ENCODE measurements around the gene RARRES2. TPM values are rescaled to one million over a fixed set of nuclear protein-coding genes. Genes with fewer than 3 reads are reported as not detected.

Gene RARRES2
- total RNA-seq, 1 donor from 2014 or later = 24.9 TPM

DNA sequence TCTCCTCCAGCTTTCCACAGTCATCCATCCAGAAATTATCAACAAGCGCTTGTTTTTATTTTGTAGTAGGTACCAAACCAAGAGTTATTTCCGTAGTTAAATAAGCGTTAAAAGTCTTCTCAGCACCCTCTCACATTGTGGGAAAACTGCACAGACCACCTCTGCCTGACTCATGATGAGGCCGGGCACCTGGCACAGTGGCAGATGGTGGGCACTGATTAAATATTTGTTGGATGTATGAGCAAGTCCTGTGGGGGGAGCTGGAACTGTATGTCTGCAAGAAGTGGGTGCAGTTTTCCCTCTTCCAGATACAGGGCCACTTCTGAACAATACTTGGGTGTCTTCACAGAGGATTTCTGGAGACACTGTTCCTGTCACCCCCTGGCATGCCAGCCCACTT is 21.9 kb upstream of the RARRES2 start:
- no peak for TF ChIP-seq CTCF (IDR thresholded peaks at IDR 0.05; ENCODE audit: unreplicated experiment)
- H3K9me3 Mint-ChIP-seq = no peaks in the 10 kb centered on the region
- no peak overlapping the region for H3K27ac Mint-ChIP-seq
- no peaks in the 10 kb centered on the region for H3K27me3 Mint-ChIP-seq (ENCODE audit: low read depth)
- DNase-seq (ENCODE audit: low spot score in 2 of 2, unreplicated experiment in 2 of 2) = no peak
- H3K4me1 Mint-ChIP-seq = peaks cover 36% of the 10 kb centered on the region
- H3K4me3 Mint-ChIP-seq = no peak overlapping the region
- H3K36me3 Mint-ChIP-seq = no peaks in the 10 kb centered on the region

- TF ChIP-seq CTCF (IDR thresholded peaks at IDR 0.05; ENCODE audit: unreplicated experiment) = no peak
- peaks cover 29% of the 10 kb centered on the region for H3K4me1 Mint-ChIP-seq
- no peaks in the 10 kb centered on the region for H3K36me3 Mint-ChIP-seq
- H3K27me3 Mint-ChIP-seq (ENCODE audit: low read depth) = no peaks in the 10 kb centered on the region
- no peak for DNase-seq (ENCODE audit: low spot score in 2 of 2, unreplicated experiment in 2 of 2)
- no peak overlapping the region for H3K4me3 Mint-ChIP-seq
- no peaks in the 10 kb centered on the region for H3K9me3 Mint-ChIP-seq
- peak overlapping the region; percentile 52 for H3K27ac Mint-ChIP-seq
These were observed 20.6 kb upstream of the RARRES2 start for GRCh38 chr7:150361807-150362621.

DNA sequence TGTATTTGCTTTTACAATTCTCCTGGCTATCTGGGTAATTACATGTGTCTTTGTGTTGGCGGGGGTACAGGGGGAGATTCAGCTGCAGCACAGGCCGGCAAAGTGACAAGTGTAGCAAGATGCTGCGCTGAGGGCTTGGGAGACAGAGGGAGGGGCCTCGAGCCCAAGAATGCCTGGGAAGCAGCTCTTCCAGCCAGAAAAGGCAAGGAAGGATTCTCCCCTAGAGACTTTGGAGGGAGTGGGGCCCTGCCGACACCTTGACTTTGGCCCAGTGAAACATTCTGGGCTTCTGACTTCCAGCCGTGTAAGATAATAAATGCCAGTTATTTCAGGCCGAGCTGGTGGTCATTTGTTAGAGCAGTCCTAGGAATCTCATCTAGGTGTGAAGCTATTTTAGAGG is 20.0 kb upstream of the RARRES2 start:
- TF ChIP-seq CTCF (IDR thresholded peaks at IDR 0.05; ENCODE audit: unreplicated experiment) = no peak
- H3K4me3 Mint-ChIP-seq = no peak overlapping the region
- DNase-seq (ENCODE audit: low spot score in 2 of 2, unreplicated experiment in 2 of 2) = no peak
- no peaks in the 10 kb centered on the region for H3K36me3 Mint-ChIP-seq
- H3K27me3 Mint-ChIP-seq (ENCODE audit: low read depth) = no peaks in the 10 kb centered on the region
- H3K9me3 Mint-ChIP-seq = no peaks in the 10 kb centered on the region
- H3K4me1 Mint-ChIP-seq = peaks cover 29% of the 10 kb centered on the region
- peak overlapping the region; percentile 52 for H3K27ac Mint-ChIP-seq

- H3K9me3 Mint-ChIP-seq = no peaks in the 10 kb centered on the region
These were observed 19.1 kb upstream of the RARRES2 start for GRCh38 chr7:150360363-150361058.

More at GRCh38 chr7:150360363-150361058, 19.1 kb upstream of the RARRES2 start:
- DNase-seq (ENCODE audit: low spot score in 2 of 2, unreplicated experiment in 2 of 2) = no peak
- Mint-ChIP-seq H3K4me1 (peaks cover 21% of the 10 kb centered on the region), H3K27me3 (ENCODE audit: low read depth) (no peaks in the 10 kb centered on the region), H3K36me3 (no peaks in the 10 kb centered on the region), H3K27ac (no peak overlapping the region), H3K4me3 (no peak overlapping the region)
- TF ChIP-seq CTCF (IDR thresholded peaks at IDR 0.05; ENCODE audit: unreplicated experiment) = no peak

All from mesothelial cell of epicardium (in vitro differentiated cells).